Natural killer cell (primary cell): Measurements from ENCODE around the gene NR2C2. TPM values are rescaled to one million over a fixed set of nuclear protein-coding genes. Genes with fewer than 3 reads are reported as not detected.

ENCODE experiments used
- ATAC-seq, 3 donors: fragments of 150-1000 bp in 2 of 3; fragments of 200-7000 bp in 1 of 3; cut with Tn5 transposase; 1 replicate in 1 of 3; 2 replicates in 2 of 3; pipeline ENCODE4 v1.10.0; 2021; ENCODE audit warnings: mild to moderate bottlenecking in 2 of 3, moderate library complexity in 2 of 3
- DNase-seq, 2 donors: peaks; one replicate each; pipeline versions ENCODE4 v3.0.0 to v3.0.0-alpha.2; 2013 to 2021; ENCODE audit warnings: mixed read lengths in 1 of 2
- H3K27ac ChIP-seq: one replicate; pipeline ENCODE4 v1.5.1; 2013; ENCODE audit warnings: mild to moderate bottlenecking, low read length
- H3K27me3 ChIP-seq: one replicate; pipeline ENCODE4 v1.6.1; 2013; ENCODE audit warnings: low read length; ENCODE audit not compliant: control insufficient read depth, insufficient read depth
- H3K36me3 ChIP-seq: one replicate; pipeline ENCODE4 v1.6.1; 2013; ENCODE audit warnings: low read length; ENCODE audit not compliant: control insufficient read depth, insufficient read depth
- H3K4me1 ChIP-seq: one replicate; pipeline ENCODE4 v1.6.1; 2013; ENCODE audit warnings: low read length; ENCODE audit not compliant: control insufficient read depth, insufficient read depth
- H3K4me3 ChIP-seq: one replicate; pipeline ENCODE4 v1.5.1; 2013; ENCODE audit warnings: low read length
- H3K9me3 ChIP-seq: one replicate; pipeline ENCODE4 v1.6.1; 2013; ENCODE audit warnings: low read length; ENCODE audit not compliant: control insufficient read depth, insufficient read depth
- H3K27ac Mint-ChIP-seq, 2 donors: one replicate each; pipeline ENCODE4 v1.8.0; 2022; ENCODE audit warnings: mild to moderate bottlenecking in 2 of 2, mixed read lengths in 2 of 2, moderate library complexity in 1 of 2
- H3K27me3 Mint-ChIP-seq, 2 donors: one replicate each; pipeline ENCODE4 v1.8.0; 2022; ENCODE audit warnings: low read depth in 2 of 2, mixed read lengths in 2 of 2
- H3K36me3 Mint-ChIP-seq: one replicate; pipeline ENCODE4 v1.8.0; 2022; ENCODE audit warnings: mixed read lengths
- H3K4me1 Mint-ChIP-seq, 2 donors: one replicate each; pipeline ENCODE4 v1.8.0; 2022; ENCODE audit warnings: mixed read lengths in 2 of 2
- H3K4me3 Mint-ChIP-seq: one replicate; pipeline ENCODE4 v1.8.0; 2022; ENCODE audit warnings: mild to moderate bottlenecking, moderate library complexity, mixed read lengths
- H3K9me3 Mint-ChIP-seq, 2 donors: one replicate each; pipeline ENCODE4 v1.8.0; 2022; ENCODE audit warnings: mixed read lengths in 2 of 2
- WGBS: methylation state at CpG from one replicate; pipeline ENCODE4 v1.1.7; 2013; ENCODE audit warnings: missing lambda C conversion rate; ENCODE audit not compliant: insufficient coverage; 5-methylcytosine and 5-hydroxymethylcytosine counted together
- intact Hi-C: fragments of 100-400 bp; cut with micrococcal nuclease; formaldehyde crosslinking; loops from one replicate; pipeline ENCODE4 v1.14.2; 2022
- total RNA-seq, 4 donors: library from RNA; stranded (reverse); fragments of 120-200 nt in 1 of 4; gene quantifications; one replicate each; pipeline versions ENCODE4 v1.2.3 to v1.2.4, GENCODE V29; 2013 to 2022
- TF ChIP-seq, protein P1 (sequence below): fragments of 200-600 bp; IDR thresholded peaks from one replicate; pipeline ENCODE4 v1.8.0; 2022; ENCODE audit warnings: antibody characterized with exemption

Gene NR2C2
- total RNA-seq, result 10 to 100 TPM; 70.4 to 94.3 (median 81.6) TPM
- total RNA-seq (2013), result 68.6 TPM

DNA sequence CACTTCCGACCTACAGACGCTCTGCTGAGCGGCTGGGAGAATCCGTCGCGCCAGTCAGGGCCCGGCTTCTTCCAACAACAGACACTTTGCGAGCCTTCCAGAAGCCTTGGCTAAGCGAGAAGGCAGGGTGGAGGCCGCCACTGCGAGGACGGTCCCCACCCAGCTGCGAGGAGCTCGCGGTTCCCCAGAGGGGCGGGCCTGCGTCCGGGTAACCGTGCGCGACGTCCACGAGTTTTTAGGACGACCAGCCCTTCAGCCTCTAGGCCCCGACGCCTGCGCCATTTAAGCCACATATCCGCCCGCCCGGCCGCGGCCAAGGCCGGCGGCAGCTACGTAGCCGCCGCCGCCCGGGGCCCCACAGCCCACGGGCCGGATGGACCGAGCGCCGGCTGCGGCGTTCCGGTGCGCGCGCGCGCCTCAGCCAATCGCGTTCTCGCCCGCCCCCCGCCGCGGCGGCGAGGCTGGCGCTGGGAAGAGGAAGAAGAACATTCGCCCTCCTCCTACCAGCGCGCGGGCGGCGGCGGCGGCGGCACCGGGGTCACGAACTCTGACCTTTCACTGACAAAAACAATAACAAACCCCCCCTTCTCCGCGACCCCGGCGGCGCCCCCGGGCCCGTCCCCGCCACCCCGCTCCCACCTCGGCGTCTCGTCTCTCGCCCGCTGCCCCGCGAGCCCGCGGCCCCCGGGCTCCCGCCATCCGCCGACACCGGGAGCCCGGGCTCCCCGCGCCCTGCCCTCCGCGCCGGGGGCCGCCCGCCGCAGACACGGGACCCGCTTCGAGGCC is at the start of gene NR2C2:
Gene NR2C2, plus strand, starts transcription at position 484 of the 786 bp plus-strand sequence. CDS start 56,332 bp downstream, outside the sequence.
- peak; percentile 84 to 92 for DNase-seq
- TF ChIP-seq, protein P1, sequence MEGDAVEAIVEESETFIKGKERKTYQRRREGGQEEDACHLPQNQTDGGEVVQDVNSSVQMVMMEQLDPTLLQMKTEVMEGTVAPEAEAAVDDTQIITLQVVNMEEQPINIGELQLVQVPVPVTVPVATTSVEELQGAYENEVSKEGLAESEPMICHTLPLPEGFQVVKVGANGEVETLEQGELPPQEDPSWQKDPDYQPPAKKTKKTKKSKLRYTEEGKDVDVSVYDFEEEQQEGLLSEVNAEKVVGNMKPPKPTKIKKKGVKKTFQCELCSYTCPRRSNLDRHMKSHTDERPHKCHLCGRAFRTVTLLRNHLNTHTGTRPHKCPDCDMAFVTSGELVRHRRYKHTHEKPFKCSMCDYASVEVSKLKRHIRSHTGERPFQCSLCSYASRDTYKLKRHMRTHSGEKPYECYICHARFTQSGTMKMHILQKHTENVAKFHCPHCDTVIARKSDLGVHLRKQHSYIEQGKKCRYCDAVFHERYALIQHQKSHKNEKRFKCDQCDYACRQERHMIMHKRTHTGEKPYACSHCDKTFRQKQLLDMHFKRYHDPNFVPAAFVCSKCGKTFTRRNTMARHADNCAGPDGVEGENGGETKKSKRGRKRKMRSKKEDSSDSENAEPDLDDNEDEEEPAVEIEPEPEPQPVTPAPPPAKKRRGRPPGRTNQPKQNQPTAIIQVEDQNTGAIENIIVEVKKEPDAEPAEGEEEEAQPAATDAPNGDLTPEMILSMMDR, result no peak
- Mint-ChIP-seq H3K4me1 (peaks cover 35 to 41% of the 10 kb centered on the region in 2 donors), H3K27me3 (no peaks in the 10 kb centered on the region), H3K4me3 (peak within 1 kb of the TSS; percentile 98), H3K36me3 (no peaks in the 10 kb centered on the region), H3K9me3 (no peaks in the 10 kb centered on the region), H3K27ac (peak within 1 kb of the TSS; percentile 98 to 100)
- H3K9me3 ChIP-seq, result no peaks in the 10 kb centered on the region
- H3K27ac ChIP-seq, result peak within 1 kb of the TSS; percentile 100
- peak; percentile 56 to 78 (median 69) for ATAC-seq
- H3K4me1 ChIP-seq, result peaks cover 13% of the 10 kb centered on the region
- peak within 1 kb of the TSS; percentile 100 for H3K4me3 ChIP-seq
- intact Hi-C loops, result loop anchor here (1.0 to 5.0 kb wide), 3 partner anchors 40 to 296 kb away; partner anchors contain the start of gene CCDC174
- H3K27me3 ChIP-seq, result no peaks in the 10 kb centered on the region
- peaks cover 25% of the 10 kb centered on the region for H3K36me3 ChIP-seq
- under 1% methylated on average over 108 of the region's 108 CpGs for WGBS

DNA sequence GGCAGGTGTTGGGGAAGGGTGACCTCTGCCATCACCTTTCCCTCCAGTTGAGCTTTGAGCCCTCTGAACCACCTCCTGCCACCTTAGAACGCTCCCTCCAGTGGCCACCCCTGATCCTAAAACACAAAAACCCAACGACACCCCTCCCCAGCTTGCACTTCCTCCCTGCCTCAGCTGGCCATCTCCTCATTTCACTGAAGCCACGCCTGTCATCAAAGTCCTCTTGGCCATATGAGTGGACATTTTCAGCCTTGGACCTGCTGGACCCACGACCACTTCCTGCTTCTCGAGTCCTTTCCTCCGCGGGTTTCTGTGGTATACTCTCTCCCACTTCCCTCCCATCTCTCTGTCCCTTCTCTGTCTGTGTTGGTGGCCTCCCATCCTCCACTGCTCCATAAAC is 48.5 kb upstream of the NR2C2 start:
- no peak overlapping the region for H3K4me3 ChIP-seq
- no peaks in the 10 kb centered on the region for H3K36me3 ChIP-seq
- H3K27ac ChIP-seq, result no peak overlapping the region
- Mint-ChIP-seq H3K27ac (no peak overlapping the region), H3K36me3 (no peaks in the 10 kb centered on the region), H3K9me3 (no peaks in the 10 kb centered on the region), H3K4me3 (no peak overlapping the region), H3K27me3 (peaks cover 19 to 25% of the 10 kb centered on the region in 2 donors), H3K4me1 (peaks cover 0 to 6% of the 10 kb centered on the region in 2 donors)
- DNase-seq (no peak), ATAC-seq (no peak)
- H3K4me1 ChIP-seq, result no peaks in the 10 kb centered on the region
- H3K9me3 ChIP-seq, result no peaks in the 10 kb centered on the region
- H3K27me3 ChIP-seq, result no peaks in the 10 kb centered on the region
- intact Hi-C loops, result no loop called here
- 28% methylated on average over 7 of the region's 7 CpGs for WGBS
- TF ChIP-seq, protein P1, result no peak

DNA sequence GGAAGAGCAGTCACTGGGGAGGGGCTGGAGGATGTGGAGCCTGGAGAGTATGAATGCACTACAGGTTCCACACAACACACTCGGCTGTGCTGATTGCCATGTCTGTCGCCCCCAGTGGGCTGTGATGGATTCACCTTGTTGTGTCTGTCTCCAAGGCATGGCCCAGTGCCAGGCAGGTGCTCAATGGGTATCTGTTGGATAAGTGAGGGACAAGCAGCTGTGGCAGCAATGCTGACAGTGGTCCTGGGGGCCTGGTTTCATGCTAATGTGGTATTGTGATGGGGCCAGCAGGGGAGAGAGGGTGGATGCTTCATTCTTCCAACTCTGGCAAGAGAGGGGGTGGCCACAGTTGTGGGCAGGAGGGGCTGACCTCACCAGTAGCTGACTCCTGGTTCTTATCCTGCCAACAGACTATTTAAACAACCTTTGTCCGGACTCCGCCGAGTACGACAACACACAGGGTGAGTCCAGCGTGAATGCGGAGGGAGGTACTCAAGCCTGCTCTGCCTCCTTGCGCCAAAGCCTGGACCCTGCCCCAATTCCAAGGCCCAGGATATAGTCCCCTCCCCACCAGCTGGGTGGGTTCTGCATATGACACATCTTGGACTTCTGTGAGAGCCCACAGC is 47.3 kb upstream of the NR2C2 start:
- intact Hi-C loops, result no loop called here
- Histone ChIP-seq H3K27me3 (no peaks in the 10 kb centered on the region), H3K4me1 (no peaks in the 10 kb centered on the region), H3K27ac (no peak overlapping the region), H3K4me3 (no peak overlapping the region), H3K36me3 (no peaks in the 10 kb centered on the region), H3K9me3 (no peaks in the 10 kb centered on the region)
- TF ChIP-seq, protein P1, result no peak
- H3K36me3 Mint-ChIP-seq, result no peaks in the 10 kb centered on the region
- peaks cover 0 to 6% of the 10 kb centered on the region in 2 donors for H3K4me1 Mint-ChIP-seq
- H3K9me3 Mint-ChIP-seq, result no peaks in the 10 kb centered on the region
- ATAC-seq (no peak), DNase-seq (no peak)
- WGBS, result 96% methylated on average over 9 of the region's 9 CpGs
- H3K27me3 Mint-ChIP-seq, result peaks cover 20 to 22% of the 10 kb centered on the region in 2 donors
- H3K27ac Mint-ChIP-seq, result no peak overlapping the region
- no peak overlapping the region for H3K4me3 Mint-ChIP-seq
